Measurements from ENCODE around the gene CCDC181. TPM values are rescaled to one million over a fixed set of nuclear protein-coding genes. Genes with fewer than 3 reads are reported as not detected.

CCDC181 gene
- total and polyA plus RNA-seq, 2 donors (not counting 3 experiments of a cell fraction or from before 2014, with no cell fraction given): 0.18 to 0.22 TPM

DNA sequence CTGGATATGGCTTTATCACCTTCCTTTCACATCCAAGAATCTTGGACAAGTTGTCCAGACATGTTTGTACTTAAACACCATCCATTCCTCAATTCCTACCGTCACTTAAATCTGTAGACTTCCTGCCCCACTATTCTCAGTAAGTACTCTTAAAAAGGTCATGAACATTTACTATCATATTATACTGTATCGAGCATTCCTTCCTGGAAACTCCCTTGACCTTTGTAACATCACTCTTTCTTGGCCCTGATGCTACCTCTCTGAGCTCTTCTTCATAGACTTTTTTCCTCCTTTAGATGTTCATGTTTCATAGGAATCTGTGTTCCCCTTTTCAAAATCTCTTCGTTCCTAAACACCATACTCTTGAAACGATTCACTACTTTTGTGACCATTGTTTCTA is 43.8 kb downstream of the CCDC181 start:
- intact Hi-C loops (cut with micrococcal nuclease): no loop called here
- DNase-seq (ENCODE audit: low read depth, low spot score): no peak
- no TSS peak for BruUV-seq (replicated peaks)
- no peak for FAIRE-seq
- H2AFZ ChIP-seq (ENCODE audit: low read depth, low read length): no peak overlapping the region
- H3K4me3 ChIP-seq (replicated peaks in 1 of 3; ENCODE audit: insufficient read depth in 1 of 3, low read depth in 1 of 3, low read length in 3 of 3): no peak overlapping the region
- H3K9me1 ChIP-seq (replicated peaks; ENCODE audit: control insufficient read depth, extremely low read depth, insufficient read depth, low read length): no peaks in the 10 kb centered on the region
- no peak for TF ChIP-seq GATA2 (IDR thresholded peaks at IDR 0.05; ENCODE audit: insufficient read depth, insufficient read length, low read depth, low read length)
- no peak for TF ChIP-seq POLR2A (IDR thresholded peaks at IDR 0.05; ENCODE audit: low read depth, low read length)
- TF ChIP-seq, protein P1, sequence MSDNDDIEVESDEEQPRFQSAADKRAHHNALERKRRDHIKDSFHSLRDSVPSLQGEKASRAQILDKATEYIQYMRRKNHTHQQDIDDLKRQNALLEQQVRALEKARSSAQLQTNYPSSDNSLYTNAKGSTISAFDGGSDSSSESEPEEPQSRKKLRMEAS (IDR thresholded peaks at IDR 0.05; ENCODE audit: insufficient read depth, insufficient read length): no peak
- H3K79me2 ChIP-seq (ENCODE audit: control insufficient read depth, insufficient read depth, low read length): no peaks in the 10 kb centered on the region
- peaks cover 6 to 9% of the 10 kb centered on the region in 2 experiments for H3K36me3 ChIP-seq (ENCODE audit: control insufficient read depth in 2 of 2, extremely low read depth in 1 of 2, insufficient read depth in 2 of 2, low read length in 2 of 2)
- H3K27me3 ChIP-seq (ENCODE audit: control insufficient read depth in 2 of 2, insufficient read depth in 2 of 2, low read length in 2 of 2): no peaks in the 10 kb centered on the region
- no peaks in the 10 kb centered on the region for H3K4me1 ChIP-seq (ENCODE audit: control insufficient read depth, extremely low read depth, insufficient read depth, low read length)
- H3K9me3 ChIP-seq (replicated peaks; ENCODE audit: control insufficient read depth, insufficient read depth, low read length): no peaks in the 10 kb centered on the region
- H4K20me1 ChIP-seq (replicated peaks; ENCODE audit: control insufficient read depth, extremely low read depth, insufficient read depth, low read length): no peaks in the 10 kb centered on the region
- H3K27ac ChIP-seq (ENCODE audit: insufficient read depth, low read depth, low read length): no peak overlapping the region
- H3K4me2 ChIP-seq (ENCODE audit: insufficient read depth, low read length): no peak overlapping the region
- POLR2A ChIA-PET: no interaction called here
- dilution Hi-C loops (cut with MboI; ENCODE audit: extremely low pct_ligation_motif_present, low sequenced_read_pairs): no loop called here
- CTCF ChIA-PET: interaction anchor here (0.8 to 1.3 kb wide), 2 partner anchors 163 to 746 kb away, joined by 3 to 4 read pairs; no protein-coding TSS in a partner anchor
- no peak overlapping the region for H3K9ac ChIP-seq (replicated peaks; ENCODE audit: extremely low read depth, insufficient read depth, low read length)

DNA sequence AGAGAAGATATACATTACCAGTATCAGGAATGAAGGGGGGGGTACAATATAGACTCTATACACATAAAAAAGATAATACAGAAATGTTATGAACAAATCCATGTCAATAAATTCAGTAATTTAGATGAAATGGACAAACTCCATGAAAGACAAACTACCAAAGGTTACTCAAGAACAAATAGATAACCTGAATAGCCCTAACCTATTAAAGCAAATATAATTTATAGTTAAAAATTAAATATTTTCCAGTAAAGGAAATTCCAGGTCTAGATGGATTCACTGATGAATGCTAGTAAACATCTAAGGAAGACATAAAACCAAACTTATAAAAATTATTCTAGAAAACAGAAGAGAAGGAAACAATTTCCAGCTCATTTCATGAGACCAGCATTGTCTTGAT is 46.1 kb downstream of the CCDC181 start:
- no TSS peak for BruUV-seq (replicated peaks)
- H3K9ac ChIP-seq (replicated peaks; ENCODE audit: extremely low read depth, insufficient read depth, low read length): no peak overlapping the region
- dilution Hi-C loops (cut with MboI; ENCODE audit: extremely low pct_ligation_motif_present, low sequenced_read_pairs) (no loop called here), intact Hi-C loops (cut with micrococcal nuclease) (no loop called here)
- no peaks in the 10 kb centered on the region for H3K9me1 ChIP-seq (replicated peaks; ENCODE audit: control insufficient read depth, extremely low read depth, insufficient read depth, low read length)
- no peaks in the 10 kb centered on the region for H3K4me1 ChIP-seq (ENCODE audit: control insufficient read depth, extremely low read depth, insufficient read depth, low read length)
- no peaks in the 10 kb centered on the region for H3K9me3 ChIP-seq (replicated peaks; ENCODE audit: control insufficient read depth, insufficient read depth, low read length)
- H3K27me3 ChIP-seq (ENCODE audit: control insufficient read depth in 2 of 2, insufficient read depth in 2 of 2, low read length in 2 of 2): no peaks in the 10 kb centered on the region
- no peak for DNase-seq (ENCODE audit: low read depth, low spot score)
- no peak overlapping the region for H3K27ac ChIP-seq (ENCODE audit: insufficient read depth, low read depth, low read length)
- no peak for TF ChIP-seq POLR2A (IDR thresholded peaks at IDR 0.05; ENCODE audit: low read depth, low read length)
- no peak overlapping the region for H2AFZ ChIP-seq (ENCODE audit: low read depth, low read length)
- H3K4me2 ChIP-seq (ENCODE audit: insufficient read depth, low read length): no peak overlapping the region
- no peak for FAIRE-seq
- ChIA-PET CTCF (no interaction called here), POLR2A (no interaction called here)
- no peaks in the 10 kb centered on the region for H3K79me2 ChIP-seq (ENCODE audit: control insufficient read depth, insufficient read depth, low read length)
- H3K4me3 ChIP-seq (replicated peaks in 1 of 3; ENCODE audit: insufficient read depth in 1 of 3, low read depth in 1 of 3, low read length in 3 of 3): no peak overlapping the region
- H3K36me3 ChIP-seq (ENCODE audit: control insufficient read depth in 2 of 2, extremely low read depth in 1 of 2, insufficient read depth in 2 of 2, low read length in 2 of 2): peaks cover 8 to 20% of the 10 kb centered on the region in 2 experiments
- H4K20me1 ChIP-seq (replicated peaks; ENCODE audit: control insufficient read depth, extremely low read depth, insufficient read depth, low read length): no peaks in the 10 kb centered on the region

Data from endothelial cell of umbilical vein (primary cell).